ENCODE results near the gene NR2C1.

The NR2C1 gene

DNA sequence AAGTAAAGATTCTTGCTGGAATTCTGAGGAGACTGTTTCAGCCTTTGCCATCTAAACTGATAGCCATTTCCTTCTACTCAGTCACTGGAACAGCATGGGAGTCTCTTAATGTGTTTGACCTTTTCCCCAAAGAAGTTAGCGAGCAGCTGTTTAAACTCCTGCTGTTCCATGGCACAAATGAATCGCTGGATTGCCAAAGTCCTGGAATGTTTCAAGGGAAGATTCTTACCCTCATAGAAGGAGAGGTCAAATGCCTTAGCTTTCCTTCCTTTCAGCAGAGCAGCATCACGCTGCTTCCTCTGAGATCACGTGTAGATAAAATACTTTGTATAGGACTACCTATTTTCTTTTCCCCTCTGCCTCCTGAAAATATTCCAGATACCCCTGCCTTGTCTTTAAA lies 10.5 kb upstream of the NR2C1 start:
- peak; percentile 56 for DNase-seq (ENCODE audit: low spot score)

GRCh38 chr12:95083471-95083870 lies 10.1 kb upstream of the NR2C1 start:
- DNase-seq (ENCODE audit: low spot score) = no peak

DNA sequence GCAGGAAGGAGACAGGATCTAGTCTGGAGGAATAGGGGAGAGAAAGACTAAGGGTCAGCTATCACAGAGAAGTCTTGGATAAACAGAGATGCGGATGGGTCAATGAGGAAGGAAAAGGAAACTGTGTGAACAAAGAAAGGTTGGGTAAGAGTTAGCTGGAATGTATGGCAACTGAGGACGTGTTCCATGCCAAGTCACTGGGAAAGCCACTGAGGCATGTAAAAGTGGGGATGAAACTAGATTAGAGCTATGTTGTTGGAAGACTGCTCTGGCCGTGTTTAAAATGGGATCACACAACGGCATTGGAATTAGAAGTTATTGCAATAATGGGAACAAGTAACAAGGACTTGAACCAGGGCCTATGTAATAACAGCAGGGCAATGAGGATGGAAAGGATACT lies 3.9 kb upstream of the NR2C1 start:
- no peak for DNase-seq (ENCODE audit: low spot score)

DNA sequence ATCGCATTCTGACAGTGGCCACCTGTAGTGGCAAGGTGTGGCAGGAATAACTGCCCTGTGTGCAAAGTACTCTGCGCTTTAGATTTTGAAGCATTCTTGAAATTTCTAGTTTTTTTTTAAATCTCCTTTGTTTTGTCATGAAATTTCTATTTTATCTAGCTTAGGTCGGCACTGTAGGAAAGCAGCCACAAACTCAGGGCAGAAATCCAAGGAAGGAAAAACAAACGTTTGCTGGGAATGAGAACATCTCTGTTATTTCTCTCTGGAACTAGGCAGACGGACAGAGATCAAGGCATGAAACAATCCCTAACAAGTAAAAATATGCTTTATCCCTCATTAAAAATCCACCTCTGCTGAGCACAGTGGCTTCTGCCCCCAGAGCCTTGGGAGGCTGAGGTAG lies 1.3 kb upstream of the NR2C1 start:
- DNase-seq (ENCODE audit: low spot score) = no peak

GRCh38 chr12:95073698-95074520 lies 491 bp upstream of the NR2C1 start:
- DNase-seq (ENCODE audit: low spot score) = no peak

DNA sequence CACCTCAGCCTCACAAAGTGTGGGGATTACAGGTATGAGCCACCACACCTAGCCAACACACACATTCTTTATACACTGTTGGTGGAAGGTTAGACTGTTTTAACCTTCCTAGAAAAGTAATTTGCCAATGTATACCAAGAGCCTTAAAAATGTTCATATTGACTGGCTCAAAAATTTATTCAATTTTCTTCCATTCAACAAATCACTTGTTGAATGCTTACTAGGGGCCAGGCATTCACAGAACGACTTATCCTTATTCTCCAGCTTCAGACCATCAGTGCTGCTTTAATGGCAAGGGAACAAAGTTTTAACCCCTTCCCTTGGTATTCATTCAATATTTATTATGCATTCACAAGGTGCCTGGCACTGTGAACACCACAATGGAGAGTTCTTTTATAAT lies 3.0 kb downstream of the NR2C1 start:
- no peak for DNase-seq (ENCODE audit: low spot score)

GRCh38 chr12:95066091-95066855 lies 7.1 kb downstream of the NR2C1 start:
- DNase-seq (ENCODE audit: low spot score) = no peak

GRCh38 chr12:95060951-95061350 lies 12.5 kb downstream of the NR2C1 start:
- DNase-seq (ENCODE audit: low spot score) = no peak

DNA sequence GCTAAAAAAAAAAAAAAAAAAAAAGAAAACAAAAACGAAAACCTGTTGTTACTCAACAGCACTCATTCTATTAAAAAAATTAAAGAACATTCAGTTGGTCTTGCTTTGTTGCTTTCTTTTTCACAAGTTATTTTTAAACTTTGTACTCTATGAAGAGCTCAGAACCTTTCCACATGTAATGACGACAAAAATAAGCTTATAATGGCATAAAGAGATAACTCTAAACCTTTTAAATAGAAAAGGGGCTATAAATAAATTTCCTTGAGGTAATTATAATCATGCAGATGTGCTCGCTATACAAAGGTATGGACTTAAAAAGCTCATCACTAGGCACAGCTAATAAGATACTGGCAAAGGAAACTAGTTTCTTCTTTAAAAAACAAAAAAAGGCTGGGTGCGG lies 13.4 kb downstream of the NR2C1 start:
- DNase-seq (ENCODE audit: low spot score) = no peak

GRCh38 chr12:95057424-95057823 lies 16.0 kb downstream of the NR2C1 start:
- DNase-seq (ENCODE audit: low spot score) = no peak

GRCh38 chr12:95055057-95055456 lies 18.4 kb downstream of the NR2C1 start:
- no peak for DNase-seq (ENCODE audit: low spot score)

- DNase-seq (ENCODE audit: low spot score) = no peak
These were observed 19.2 kb downstream of the NR2C1 start for GRCh38 chr12:95054206-95054605.

DNA sequence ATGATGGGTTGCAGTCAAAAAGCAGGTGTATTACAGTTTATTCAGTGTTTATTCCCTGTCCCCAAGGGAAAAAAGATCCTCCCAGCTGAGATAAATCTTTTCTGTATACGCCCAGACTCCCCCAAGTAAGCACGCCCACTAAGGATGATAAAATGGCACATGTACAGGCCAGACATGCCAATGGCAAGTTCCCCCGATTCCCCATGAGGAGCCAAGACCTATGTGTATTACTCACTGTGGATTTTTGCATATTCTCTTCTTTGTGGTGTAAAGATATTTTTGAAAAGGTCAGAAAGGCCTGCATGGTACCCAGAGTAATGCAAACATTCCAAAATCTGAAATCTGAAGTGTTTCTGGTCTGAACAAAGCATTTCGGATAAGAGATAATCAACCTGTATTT lies 22.2 kb downstream of the NR2C1 start:
- no peak for DNase-seq (ENCODE audit: low spot score)

GRCh38 chr12:95037906-95038305 lies 35.5 kb downstream of the NR2C1 start:
- no peak for DNase-seq (ENCODE audit: low spot score)

DNA sequence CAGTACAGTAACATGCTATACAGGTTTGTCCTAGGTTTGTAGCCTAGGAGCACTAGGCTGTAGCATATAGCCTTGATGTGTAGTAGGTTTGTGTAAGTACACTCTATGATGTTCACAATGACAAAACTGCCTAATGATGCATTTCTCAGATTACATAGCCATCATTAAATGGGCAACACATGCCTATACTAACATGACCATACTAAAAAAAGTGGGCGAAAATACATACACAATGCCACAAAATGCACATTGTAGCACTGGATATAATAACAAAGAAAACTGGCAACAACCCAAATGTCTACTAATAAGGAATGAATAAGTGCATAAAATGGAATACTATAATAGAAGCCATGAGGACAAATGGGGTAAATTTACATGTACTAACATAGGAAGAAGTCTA lies 38.7 kb downstream of the NR2C1 start:
- no peak for DNase-seq (ENCODE audit: low spot score)

GRCh38 chr12:95022477-95022876 lies 50.9 kb downstream of the NR2C1 start:
- DNase-seq (ENCODE audit: low spot score) = no peak

DNA sequence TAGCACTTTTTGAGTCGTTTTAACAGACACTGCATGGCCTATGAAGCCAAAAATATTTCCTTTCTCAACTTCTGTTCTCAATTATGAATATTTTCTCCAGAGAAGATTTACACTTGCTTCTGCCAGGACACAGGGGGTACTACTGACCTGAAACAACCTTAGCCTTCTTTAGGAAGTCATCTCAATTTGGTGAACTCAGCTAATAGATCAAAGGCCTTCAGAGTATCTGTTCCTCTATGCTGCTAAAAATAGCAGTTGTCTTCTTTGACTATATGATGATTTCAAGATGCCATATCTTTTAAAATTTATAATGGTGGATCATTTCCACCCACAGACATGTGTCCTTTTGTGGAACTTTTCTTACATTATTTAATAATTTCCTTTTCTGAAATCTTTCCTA lies 55.9 kb downstream of the NR2C1 start:
- no peak for DNase-seq (ENCODE audit: low spot score)

GRCh38 chr12:95016120-95016519 lies 57.3 kb downstream of the NR2C1 start:
- no peak for DNase-seq (ENCODE audit: low spot score)

GRCh38 chr12:95014554-95014953 lies 58.9 kb downstream of the NR2C1 start:
- DNase-seq (ENCODE audit: low spot score) = no peak

GRCh38 chr12:95006206-95006605 lies 67.2 kb downstream of the NR2C1 start:
- no peak for DNase-seq (ENCODE audit: low spot score)

GRCh38 chr12:95004610-95005009 lies 68.8 kb downstream of the NR2C1 start:
- no peak for DNase-seq (ENCODE audit: low spot score)

GRCh38 chr12:95003921-95004272 lies 69.5 kb downstream of the NR2C1 start:
- DNase-seq (ENCODE audit: low spot score) = no peak

GRCh38 chr12:95003213-95003920 lies 70.1 kb downstream of the NR2C1 start, which contains the start of gene NDUFA12:
Gene NDUFA12 (minus strand): TSS chr12:95003697. CDS start chr12:95003680, 17 bp downstream.
- peak; percentile 96 for DNase-seq (ENCODE audit: low spot score)
